Esophagus squamous epithelium (tissue), 5 donors: ENCODE measurements around the gene COA8. TPM values are rescaled to one million over a fixed set of nuclear protein-coding genes. Genes with fewer than 3 reads are reported as not detected.
A peak's percentile ranks its signal among the peaks of the same experiment; 100 is the strongest.

Experiments used
- DNase-seq: peaks from one replicate; lab custom pipeline; 2025; lab: John Stamatoyannopoulos, UW
- H3K27ac ChIP-seq, 4 donors: fragments of 200-600 bp; sonication (generic); one replicate each; pipeline ENCODE4 v1.5.1; 2016 to 2019; ENCODE audit warnings: mild to moderate bottlenecking in 1 of 4
- H3K27me3 ChIP-seq, 4 donors: fragments of 200-600 bp; sonication (generic); 1 replicate in 3 of 4; 2 replicates in 1 of 4; pipeline versions ENCODE4 v1.5.1 to v1.6.0; 2017 to 2021; ENCODE audit warnings: antibody characterized with exemption in 1 of 4
- H3K36me3 ChIP-seq, 3 donors: fragments of 200-600 bp; sonication (generic); one replicate each; pipeline ENCODE4 v1.5.1; 2016 to 2019
- H3K4me1 ChIP-seq, 3 donors: fragments of 200-600 bp; sonication (generic); one replicate each; pipeline ENCODE4 v1.5.1; 2017 to 2019
- H3K4me3 ChIP-seq, 4 donors: fragments of 200-600 bp; sonication (generic); 1 replicate in 3 of 4; 2 replicates in 1 of 4; pipeline ENCODE4 v1.5.1; 2016 to 2019; ENCODE audit warnings: mild to moderate bottlenecking in 2 of 4, moderate library complexity in 1 of 4
- H3K9me3 ChIP-seq, 3 donors: fragments of 200-600 bp; sonication (generic); one replicate each; pipeline ENCODE4 v1.5.1; 2016 to 2019
- CTCF ChIP-seq, 6 experiments: fragments of 450-650 bp in 4 of 6; fragments of 200-600 bp in 2 of 6; sonication (generic) in 2 of 6; IDR thresholded peaks; one replicate each; pipeline ENCODE4 v1.5.1; 2016 to 2019; ENCODE audit warnings: antibody characterized with exemption in 6 of 6, mild to moderate bottlenecking in 4 of 6, moderate library complexity in 4 of 6
- POLR2A ChIP-seq, 4 donors: fragments of 450-650 bp; IDR thresholded peaks; one replicate each; pipeline ENCODE4 v1.6.1; 2017; ENCODE audit warnings: antibody characterized with exemption in 4 of 4, mild to moderate bottlenecking in 4 of 4, moderate library complexity in 3 of 4
- WGBS, 2 donors: methylation state at CpG; one replicate each; pipeline ENCODE4 v1.1.5; 2018; 5-methylcytosine and 5-hydroxymethylcytosine counted together
- intact Hi-C: fragments of 100-400 bp; cut with DNase I; formaldehyde crosslinking; loops from one replicate; pipeline ENCODE4 v1.15.0; 2022
- total RNA-seq, 4 donors: library from RNA; depleted of rRNA; stranded (reverse); fragments of >200 nt; gene quantifications; one replicate each; pipeline ENCODE4 v1.1.0, GENCODE V29; 2016
- donor health status: DM: yes; HTN: yes; CAD: no.

The COA8 gene
- total RNA-seq, 4 donors from 2014 or later, result 18.2 to 28.7 (median 22.7) TPM

DNA sequence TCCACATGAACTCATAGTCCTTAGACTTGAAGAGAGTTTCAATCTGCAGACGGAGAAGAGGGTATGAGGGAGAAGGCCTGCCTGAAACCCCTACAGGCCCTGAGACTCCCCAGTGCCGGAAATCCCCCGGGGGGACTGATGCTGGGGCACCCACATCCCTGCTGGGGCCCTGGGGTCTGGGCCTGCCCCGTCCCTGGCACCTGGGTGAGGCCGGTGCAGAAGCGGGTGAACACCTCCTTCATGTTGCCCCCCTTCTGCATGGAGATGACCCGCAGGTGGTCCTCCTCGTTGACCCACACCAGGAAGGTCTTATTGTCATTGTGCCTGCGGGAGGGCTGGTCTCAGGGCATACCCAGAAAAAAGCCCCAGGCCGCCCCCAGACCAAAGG is 42.5 kb upstream of the COA8 start:
- Histone ChIP-seq H3K27me3 (peaks cover 0 to 30% (median 0%) of the 10 kb centered on the region in 4 donors), H3K36me3 (no peaks in the 10 kb centered on the region), H3K27ac (peak overlapping the region; percentile 79 to 93 (median 84)), H3K4me1 (peaks cover 42 to 80% (median 52%) of the 10 kb centered on the region in 3 donors), H3K4me3 (peak overlapping the region in 3 of 4 donors; percentile 54 to 88 (median 70)), H3K9me3 (no peaks in the 10 kb centered on the region)
- TF ChIP-seq CTCF (IDR thresholded peaks at IDR 0.05) (no peak), POLR2A (IDR thresholded peaks at IDR 0.05) (no peak)
- 27 to 40% methylated on average over 1 to 6 of the region's 10 CpGs for WGBS, 2 donors
- intact Hi-C loops, result no loop called here
- DNase-seq, result no peak

DNA sequence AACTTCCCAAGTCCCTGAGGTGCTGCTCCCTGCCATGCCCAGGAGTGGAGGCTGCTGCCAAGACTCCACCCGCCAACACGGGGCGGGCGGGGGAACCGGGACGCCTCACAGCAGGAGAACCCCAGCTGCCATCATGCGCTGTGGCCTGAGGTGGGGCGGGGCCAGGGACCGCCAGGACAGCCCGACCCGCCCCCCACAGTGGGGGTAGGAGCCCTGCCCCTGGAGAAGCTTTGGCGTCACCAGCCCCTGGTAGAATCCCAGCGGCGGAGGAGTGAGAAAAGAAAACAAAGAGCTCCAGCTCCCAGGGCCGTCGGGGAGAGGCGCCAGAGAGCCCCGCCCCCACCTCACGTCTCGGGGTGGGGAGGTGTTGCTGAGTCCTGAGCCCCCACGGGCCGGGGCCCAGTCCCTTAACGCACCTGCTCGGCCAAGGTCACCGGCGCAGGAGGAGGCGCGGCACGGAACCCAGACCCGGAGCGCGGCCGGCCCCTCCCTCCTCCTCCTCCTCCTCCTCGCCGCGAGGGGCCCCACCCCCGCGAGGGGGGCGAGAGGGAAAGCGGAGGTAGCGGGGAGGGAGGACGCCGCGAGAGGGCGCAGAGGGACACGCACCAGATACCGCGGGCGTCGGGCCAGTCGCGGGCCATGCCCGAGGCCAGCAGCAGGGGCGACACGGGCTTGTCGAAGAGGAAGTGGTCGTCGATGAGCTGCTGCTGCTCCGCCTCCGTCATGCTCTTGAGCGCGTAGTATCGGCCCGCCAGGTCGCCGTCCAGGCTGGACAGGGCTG is 41.9 kb upstream of the COA8 start:
- Histone ChIP-seq H3K4me3 (peak overlapping the region; percentile 54 to 88 (median 62)), H3K9me3 (no peaks in the 10 kb centered on the region), H3K27ac (peak overlapping the region; percentile 79 to 93 (median 84)), H3K27me3 (peaks cover 0 to 30% (median 0%) of the 10 kb centered on the region in 4 donors), H3K36me3 (no peaks in the 10 kb centered on the region), H3K4me1 (peaks cover 42 to 77% (median 52%) of the 10 kb centered on the region in 3 donors)
- TF ChIP-seq CTCF (IDR thresholded peaks at IDR 0.05) (peak; percentile 42 to 60 (median 52)), POLR2A (IDR thresholded peaks at IDR 0.05) (peak in 2 of 4 donors; percentile 20 to 31)
- no peak for DNase-seq
- intact Hi-C loops, result no loop called here
- 0% methylated on average over 2 to 3 of the region's 66 CpGs for WGBS, 2 donors

GRCh38 chr14:103521438-103521950 is 41.3 kb upstream of the COA8 start:
- WGBS, 2 donors, result 0% methylated on average over 4 of the region's 77 CpGs; no CpG with 5 or more reads in 1 of the 2 donors
- no peak for DNase-seq
- TF ChIP-seq POLR2A (IDR thresholded peaks at IDR 0.05), result no peak
- TF ChIP-seq CTCF (IDR thresholded peaks at IDR 0.05), result no peak
- Histone ChIP-seq H3K27ac (peak overlapping the region; percentile 79 to 93 (median 84)), H3K27me3 (peaks cover 0 to 30% (median 0%) of the 10 kb centered on the region in 4 donors), H3K9me3 (no peaks in the 10 kb centered on the region), H3K36me3 (no peaks in the 10 kb centered on the region), H3K4me1 (peaks cover 44 to 75% (median 52%) of the 10 kb centered on the region in 3 donors), H3K4me3 (peak overlapping the region; percentile 54 to 88 (median 62))
- intact Hi-C loops, result no loop called here

GRCh38 chr14:103521951-103522563 is 40.7 kb upstream of the COA8 start:
- H3K36me3 ChIP-seq, result no peaks in the 10 kb centered on the region
- H3K4me1 ChIP-seq, result peaks cover 46 to 74% (median 52%) of the 10 kb centered on the region in 3 donors
- H3K27me3 ChIP-seq, result peaks cover 0 to 30% (median 0%) of the 10 kb centered on the region in 4 donors
- no peak for DNase-seq
- peak overlapping the region; percentile 54 to 88 (median 62) for H3K4me3 ChIP-seq
- H3K27ac ChIP-seq, result peak overlapping the region; percentile 79 to 93 (median 84)
- no peak for TF ChIP-seq CTCF (IDR thresholded peaks at IDR 0.05)
- TF ChIP-seq POLR2A (IDR thresholded peaks at IDR 0.05), result no peak
- no peaks in the 10 kb centered on the region for H3K9me3 ChIP-seq
- WGBS, 2 donors, result 0% methylated on average over 4 to 11 of the region's 74 CpGs
- intact Hi-C loops, result no loop called here
